ENCODE data around the gene BRICD5.

GRCh38 chr16:2213817-2214718 is 3.4 kb upstream of the BRICD5 start:
- TF ChIP-seq CTCF (IDR thresholded peaks at IDR 0.05) (no peak), POLR2A (IDR thresholded peaks at IDR 0.05) (no peak)

Measured in testis (tissue), 2 donors.